ENCODE data around the gene NISCH.

NISCH gene

DNA sequence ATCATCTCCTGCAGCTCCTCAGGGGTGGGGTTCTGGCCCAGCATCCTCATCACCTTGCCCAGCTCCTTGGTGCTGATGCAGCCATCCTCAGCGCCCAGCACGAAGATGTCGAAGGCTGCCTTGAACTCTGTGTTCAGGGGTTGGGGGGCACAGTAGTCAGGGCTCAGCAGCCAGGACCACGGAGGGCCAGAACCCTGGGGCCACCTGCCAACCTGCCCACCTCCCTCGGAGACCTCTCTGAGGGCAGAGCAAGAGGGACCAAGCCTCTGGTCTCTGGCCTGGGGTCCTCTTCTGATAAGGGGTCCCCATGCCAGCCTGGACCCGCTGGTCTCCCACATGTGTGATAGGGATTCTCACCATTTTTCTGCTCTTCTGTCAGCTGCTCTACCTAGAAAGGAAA is 3.3 kb upstream of the NISCH start:
- no peak overlapping the region for H3K27ac Mint-ChIP-seq
- no peak for DNase-seq (ENCODE audit: low spot score in 2 of 2)
- H3K4me3 Mint-ChIP-seq: no peak overlapping the region
- peaks cover 34% of the 10 kb centered on the region for H3K4me1 Mint-ChIP-seq
- peaks cover 21% of the 10 kb centered on the region for H3K36me3 Mint-ChIP-seq
- ATAC-seq: no peak
- no peaks in the 10 kb centered on the region for H3K9me3 Mint-ChIP-seq

DNA sequence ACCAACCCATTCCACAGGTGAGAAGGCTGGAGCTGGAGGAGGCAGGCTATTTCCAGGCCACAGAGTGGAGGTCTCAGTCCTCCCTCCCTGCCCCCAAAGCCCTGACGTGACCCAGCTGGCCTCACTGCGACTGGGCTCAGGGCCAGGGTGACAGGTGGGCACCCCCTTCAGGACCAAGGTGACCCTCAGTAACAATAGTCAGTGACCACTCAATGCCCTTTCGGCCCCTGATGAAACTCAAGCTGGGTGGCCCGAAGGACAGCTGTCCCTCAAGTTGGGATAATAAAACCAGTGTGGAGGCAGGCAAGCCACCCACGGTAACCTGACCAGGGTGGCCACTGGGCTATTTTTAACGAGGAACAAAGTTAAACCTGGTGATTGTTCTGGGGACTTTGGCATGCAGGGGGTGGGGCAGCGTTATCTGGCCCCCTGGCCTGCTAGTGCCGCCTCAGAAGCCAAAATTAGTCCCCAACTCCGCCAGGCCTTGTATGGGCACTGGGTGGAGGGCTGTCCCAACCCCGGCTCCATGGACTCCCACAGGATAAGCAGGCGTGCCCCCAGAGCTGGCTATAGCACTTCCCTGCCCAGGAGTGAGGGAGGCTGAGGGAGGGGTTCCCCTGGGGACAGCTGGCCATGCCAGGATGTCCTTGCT is 2.7 kb upstream of the NISCH start:
- H3K4me1 Mint-ChIP-seq: peaks cover 37% of the 10 kb centered on the region
- peaks cover 26% of the 10 kb centered on the region for H3K36me3 Mint-ChIP-seq
- peak overlapping the region; percentile 99 for H3K27ac Mint-ChIP-seq
- DNase-seq (ENCODE audit: low spot score in 2 of 2) (no peak), ATAC-seq (no peak)
- no peaks in the 10 kb centered on the region for H3K9me3 Mint-ChIP-seq
- no peak overlapping the region for H3K4me3 Mint-ChIP-seq

DNA sequence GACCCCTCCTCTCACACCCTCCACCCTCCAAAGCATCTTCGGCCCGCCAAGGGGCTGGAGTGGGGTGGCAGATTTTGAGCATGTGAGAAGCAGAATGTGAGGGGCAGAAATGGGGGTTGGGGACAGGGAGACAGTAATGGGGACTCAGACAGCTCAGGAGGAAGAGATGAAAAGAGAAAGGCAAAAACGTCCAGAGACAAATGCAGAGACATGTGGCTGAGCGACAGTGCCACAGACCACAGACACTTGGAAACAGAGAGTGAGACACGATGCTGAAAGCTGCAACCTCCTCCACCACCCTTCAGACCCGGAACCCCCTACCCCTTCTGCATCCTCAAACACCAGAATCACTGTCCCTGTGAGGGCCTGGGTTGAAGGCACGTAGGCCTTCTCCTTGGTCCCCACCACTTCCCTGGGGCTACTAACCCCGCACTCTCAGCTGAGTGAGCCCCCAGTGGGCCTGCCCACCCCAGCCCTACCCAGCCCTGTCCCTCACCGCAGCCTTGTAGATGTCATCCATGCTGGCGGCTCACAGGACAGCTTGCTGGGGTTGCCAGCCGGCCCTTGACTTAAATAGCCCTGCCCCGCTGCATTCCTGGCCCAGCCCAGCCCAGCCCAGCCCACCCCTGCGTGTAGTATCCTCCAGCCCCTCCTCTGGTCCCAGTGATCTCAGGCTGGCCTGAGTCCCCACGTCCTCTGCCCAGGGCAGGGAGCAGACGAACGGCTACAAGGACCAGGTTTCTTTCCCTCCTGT is 1.7 kb upstream of the NISCH start, which contains the start of gene TNNC1:
Gene TNNC1, minus strand, starts transcription at position 546 of the 754 bp plus-strand sequence. Its CDS starts 26 bp downstream, at position 520.
- Mint-ChIP-seq H3K4me1 (peaks cover 43% of the 10 kb centered on the region), H3K4me3 (peak within 1 kb of the TSS; percentile 97), H3K27ac (peak within 1 kb of the TSS; percentile 99), H3K36me3 (peaks cover 36% of the 10 kb centered on the region), H3K9me3 (no peaks in the 10 kb centered on the region)
- DNase-seq (ENCODE audit: low spot score in 2 of 2) (no peak), ATAC-seq (no peak)

DNA sequence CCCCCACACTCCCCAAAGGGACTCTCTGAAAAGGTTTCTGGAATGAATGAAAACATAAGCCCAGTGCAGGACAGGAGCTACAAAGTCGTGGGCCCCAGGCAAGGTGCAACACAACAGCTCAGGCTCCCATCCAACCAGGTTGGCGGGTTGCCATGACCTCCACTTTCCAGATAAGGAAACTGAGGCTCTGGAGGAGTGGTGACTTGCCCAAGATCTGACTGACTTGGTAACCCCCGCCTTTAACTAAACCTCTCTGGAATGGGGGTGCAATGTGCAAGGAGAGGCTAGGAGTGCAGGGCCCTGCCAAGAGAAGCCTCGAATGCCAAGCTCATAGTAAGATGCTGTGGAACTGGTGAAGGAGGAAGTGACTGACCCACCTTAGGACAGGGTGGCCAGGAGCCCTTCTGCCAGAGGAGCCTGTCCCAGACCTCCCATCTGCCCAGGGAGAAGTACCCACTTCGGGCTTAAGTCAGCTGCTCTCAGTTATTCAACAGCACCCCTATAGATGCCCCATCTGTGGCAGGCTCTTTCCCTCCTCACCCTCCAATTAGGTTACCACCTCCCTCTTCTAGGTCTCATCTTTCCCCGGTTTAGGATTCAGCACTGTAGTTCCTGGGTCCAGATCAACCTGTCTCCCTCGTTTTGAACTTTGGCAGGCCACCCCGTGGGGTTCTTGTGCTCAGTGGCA is 1.0 kb upstream of the NISCH start:
- peak overlapping the region; percentile 97 for H3K4me3 Mint-ChIP-seq
- DNase-seq (ENCODE audit: low spot score in 2 of 2): no peak
- H3K27ac Mint-ChIP-seq: peak overlapping the region; percentile 99
- no peaks in the 10 kb centered on the region for H3K9me3 Mint-ChIP-seq
- peaks cover 43% of the 10 kb centered on the region for H3K36me3 Mint-ChIP-seq
- peaks cover 44% of the 10 kb centered on the region for H3K4me1 Mint-ChIP-seq
- ATAC-seq: no peak

DNA sequence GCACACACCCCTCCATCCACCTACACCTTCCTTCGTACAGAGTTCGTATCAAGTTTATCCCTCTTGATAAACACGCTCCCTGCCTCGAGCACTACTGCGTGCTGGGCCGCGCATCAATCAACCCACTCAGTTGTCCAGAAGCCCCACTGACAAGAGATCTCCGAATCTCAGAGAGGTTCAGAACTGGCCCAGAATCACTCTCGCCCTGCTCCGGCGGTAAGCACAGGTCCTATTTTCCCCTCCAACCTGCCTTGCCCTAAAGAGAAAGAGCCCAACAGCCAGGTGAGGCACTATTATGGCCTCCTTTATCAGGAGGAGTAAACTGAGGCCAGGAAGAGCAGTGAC is 494 bp upstream of the NISCH start:
- peak overlapping the region; percentile 97 for H3K4me3 Mint-ChIP-seq
- H3K4me1 Mint-ChIP-seq: peaks cover 44% of the 10 kb centered on the region
- no peaks in the 10 kb centered on the region for H3K9me3 Mint-ChIP-seq
- ATAC-seq (peak; percentile 8), DNase-seq (ENCODE audit: low spot score in 2 of 2) (no peak)
- H3K36me3 Mint-ChIP-seq: peaks cover 49% of the 10 kb centered on the region
- peak overlapping the region; percentile 99 for H3K27ac Mint-ChIP-seq

DNA sequence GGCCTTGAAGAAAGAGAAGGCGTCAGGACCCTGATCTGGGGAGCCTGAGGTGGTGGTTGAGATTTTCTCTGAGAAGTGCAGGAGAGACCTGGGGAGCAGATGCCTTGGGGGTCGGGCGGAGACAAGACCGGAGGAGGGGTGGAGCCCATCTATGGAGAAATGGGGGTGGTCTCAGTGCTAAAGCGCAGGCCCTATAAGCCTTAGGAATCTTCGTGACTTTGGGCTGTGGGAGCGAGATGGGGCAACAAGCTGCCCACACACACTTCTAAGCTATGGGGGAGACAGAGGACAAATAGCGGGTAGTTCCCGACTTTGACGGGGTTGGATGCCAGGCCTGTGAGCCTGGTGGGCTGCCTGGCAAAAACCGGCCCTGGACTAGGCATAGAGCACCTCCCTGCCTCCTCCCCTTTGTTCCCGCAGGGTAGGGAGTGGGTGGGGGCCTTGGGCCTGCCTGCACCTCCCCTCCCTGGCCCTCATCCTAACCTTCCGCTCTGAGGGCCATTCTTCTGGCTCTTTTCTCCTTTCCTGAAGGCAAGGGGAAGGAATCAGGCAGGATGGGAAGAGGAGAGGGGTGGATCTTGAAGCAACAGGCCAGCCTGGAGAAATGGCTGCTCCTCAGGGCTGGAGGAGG is 880 bp downstream of the NISCH start:
- Mint-ChIP-seq H3K4me1 (peaks cover 44% of the 10 kb centered on the region), H3K36me3 (peaks cover 62% of the 10 kb centered on the region), H3K27ac (peak overlapping the region; percentile 99), H3K4me3 (peak overlapping the region; percentile 97), H3K9me3 (no peaks in the 10 kb centered on the region)
- ATAC-seq (no peak), DNase-seq (ENCODE audit: low spot score in 2 of 2) (no peak)

DNA sequence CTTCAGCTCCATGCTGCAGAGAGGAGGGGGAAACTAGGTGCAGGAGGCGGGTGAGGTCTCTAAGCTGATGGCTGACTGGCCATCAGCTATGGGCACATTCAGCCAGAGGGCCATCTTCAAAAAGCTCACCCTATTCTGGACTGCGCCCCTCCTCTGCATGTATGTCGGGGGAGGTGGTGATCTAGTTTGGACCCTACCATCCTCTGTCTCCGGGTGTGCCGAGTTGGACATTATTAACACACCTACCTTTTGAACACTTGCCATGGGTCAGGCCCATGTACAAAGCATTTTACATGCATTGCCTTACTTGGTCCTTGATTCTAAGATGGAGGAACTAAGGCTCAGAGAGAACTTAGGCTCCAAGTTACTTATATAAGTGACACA is 1.4 kb downstream of the NISCH start:
- H3K36me3 Mint-ChIP-seq: peaks cover 67% of the 10 kb centered on the region

DNA sequence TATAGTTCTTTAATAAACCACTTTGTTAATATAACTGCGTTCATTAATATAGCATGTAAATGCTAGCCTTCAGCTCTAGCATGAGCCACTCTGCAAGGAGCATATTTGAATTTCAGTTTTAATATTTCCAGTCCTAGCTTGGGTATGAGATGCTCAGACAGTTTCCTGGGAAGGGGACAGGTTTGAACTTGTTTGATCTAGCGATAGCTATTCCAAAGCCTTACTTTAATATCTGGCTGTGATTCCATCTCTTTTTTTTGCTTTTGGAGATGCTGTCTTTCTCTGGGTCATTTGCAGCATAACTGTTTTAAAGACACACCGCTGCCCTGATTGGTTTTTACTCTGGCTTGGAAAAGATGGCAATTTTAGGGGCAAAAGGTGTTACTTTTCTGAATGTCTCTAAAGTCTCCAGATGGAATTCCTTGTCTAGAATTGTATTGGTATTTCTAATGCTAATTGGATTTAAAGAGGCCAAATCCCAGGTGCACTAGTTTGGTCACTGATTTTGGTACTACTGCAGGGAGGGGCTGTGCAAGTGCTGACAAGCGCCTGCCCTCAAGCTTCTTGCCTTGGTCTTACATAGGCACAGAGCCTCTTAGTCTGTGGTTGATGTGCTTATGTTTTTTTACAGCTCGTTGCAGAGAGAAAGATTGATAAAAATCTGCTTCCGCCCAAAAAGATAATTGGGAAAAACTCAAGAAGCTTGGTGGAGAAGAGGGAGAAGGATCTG is 2.8 kb downstream of the NISCH start:
- Mint-ChIP-seq H3K4me1 (peaks cover 51% of the 10 kb centered on the region), H3K4me3 (no peak overlapping the region), H3K36me3 (peaks cover 81% of the 10 kb centered on the region), H3K27ac (peak overlapping the region; percentile 99), H3K9me3 (no peaks in the 10 kb centered on the region)
- DNase-seq (ENCODE audit: low spot score in 2 of 2): no peak
- ATAC-seq: no peak

More for the DNA sequence above, 1.4 kb downstream of the NISCH start:
- ATAC-seq: no peak
- peak overlapping the region; percentile 99 for H3K27ac Mint-ChIP-seq
- no peak for DNase-seq (ENCODE audit: low spot score in 2 of 2)
- peaks cover 44% of the 10 kb centered on the region for H3K4me1 Mint-ChIP-seq
- no peaks in the 10 kb centered on the region for H3K9me3 Mint-ChIP-seq
- H3K4me3 Mint-ChIP-seq: peak overlapping the region; percentile 97

DNA sequence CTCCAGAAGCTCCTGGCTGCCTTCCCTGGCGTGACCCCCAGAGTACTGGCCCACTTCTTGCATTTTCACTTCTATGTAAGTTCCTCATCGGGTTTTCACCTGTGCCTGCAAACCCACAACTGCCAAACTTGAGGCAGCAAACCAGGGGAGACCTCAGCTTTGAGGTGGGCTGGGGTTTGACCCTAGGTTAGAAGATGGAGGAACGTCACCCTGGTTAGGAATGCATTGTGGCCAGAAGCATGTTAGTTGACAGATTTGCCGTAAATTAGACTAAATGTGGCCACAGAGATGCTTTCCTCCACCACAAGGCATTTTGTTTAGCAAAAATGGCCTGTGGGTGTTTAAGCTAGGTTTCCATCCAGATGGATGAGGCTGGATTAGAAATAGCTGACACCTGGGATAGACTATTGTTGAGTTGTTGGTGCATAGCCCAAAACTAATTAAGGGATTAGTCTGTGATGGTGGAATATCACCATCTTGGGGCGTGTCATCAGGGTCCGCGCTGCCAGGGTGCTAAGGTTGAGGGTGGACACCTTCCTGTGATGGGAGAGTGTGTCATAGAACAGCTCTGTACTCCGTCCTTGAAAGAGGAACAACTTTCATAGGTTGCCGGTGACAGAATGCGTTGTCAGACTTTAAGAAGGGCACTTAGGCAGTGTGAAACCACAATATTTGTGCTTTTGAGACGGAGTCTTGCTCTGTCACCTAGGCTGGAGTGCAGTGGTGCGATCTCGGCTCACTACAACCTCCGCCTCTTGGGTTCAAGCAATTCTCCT is 3.6 kb downstream of the NISCH start:
- H3K4me1 Mint-ChIP-seq: peaks cover 48% of the 10 kb centered on the region
- no peak for DNase-seq (ENCODE audit: low spot score in 2 of 2)
- peaks cover 89% of the 10 kb centered on the region for H3K36me3 Mint-ChIP-seq
- H3K27ac Mint-ChIP-seq: no peak overlapping the region
- H3K9me3 Mint-ChIP-seq: no peaks in the 10 kb centered on the region
- H3K4me3 Mint-ChIP-seq: no peak overlapping the region
- peak; percentile 37 for ATAC-seq

DNA sequence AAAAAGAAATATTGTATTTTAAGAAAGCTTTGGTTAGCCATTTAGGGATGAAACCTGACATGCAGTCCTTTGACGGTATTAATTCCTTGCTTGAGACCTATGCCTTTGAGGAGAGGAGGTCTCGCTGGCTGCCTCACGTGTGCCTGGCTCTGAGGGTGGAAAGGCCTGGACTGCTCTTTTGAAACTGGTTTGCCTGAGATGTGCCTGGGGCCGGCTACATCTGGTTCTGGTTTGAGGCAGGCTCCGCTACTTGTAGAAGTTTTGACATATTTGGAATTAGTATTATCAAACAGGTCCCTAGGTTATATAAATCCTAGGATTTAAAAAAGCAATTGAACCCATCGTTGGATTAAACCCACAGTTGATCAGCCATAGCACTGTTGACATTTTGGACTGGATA is 6.5 kb downstream of the NISCH start:
- no peak overlapping the region for H3K4me3 Mint-ChIP-seq
- DNase-seq (ENCODE audit: low spot score in 2 of 2) (no peak), ATAC-seq (no peak)
- H3K9me3 Mint-ChIP-seq: no peaks in the 10 kb centered on the region
- peak overlapping the region; percentile 23 for H3K27ac Mint-ChIP-seq
- peaks cover 100% of the 10 kb centered on the region for H3K36me3 Mint-ChIP-seq
- peaks cover 23% of the 10 kb centered on the region for H3K4me1 Mint-ChIP-seq

DNA sequence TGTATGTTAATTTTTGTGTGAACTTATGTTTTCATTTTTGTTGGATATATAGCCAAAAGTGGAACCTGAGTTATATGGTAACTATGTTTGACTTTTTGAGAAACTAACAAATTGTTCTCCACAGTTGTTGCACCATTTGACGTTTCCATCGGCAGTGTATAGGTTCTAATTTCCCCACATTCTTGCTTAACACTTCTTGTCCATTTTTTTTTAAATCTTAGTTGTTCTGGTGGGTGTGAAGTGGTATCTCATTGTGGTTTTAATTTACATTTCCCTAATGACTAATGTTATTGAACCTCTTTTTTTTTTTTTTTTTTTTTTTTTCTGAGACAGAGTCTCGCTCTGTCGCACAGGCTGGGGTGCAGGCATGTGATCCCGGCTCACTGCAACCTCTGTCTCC is 8.0 kb downstream of the NISCH start:
- peak; percentile 42 for ATAC-seq
- Mint-ChIP-seq H3K9me3 (no peaks in the 10 kb centered on the region), H3K4me1 (peaks cover 12% of the 10 kb centered on the region), H3K36me3 (peaks cover 96% of the 10 kb centered on the region), H3K4me3 (no peak overlapping the region), H3K27ac (peak overlapping the region; percentile 19)
- no peak for DNase-seq (ENCODE audit: low spot score in 2 of 2)

DNA sequence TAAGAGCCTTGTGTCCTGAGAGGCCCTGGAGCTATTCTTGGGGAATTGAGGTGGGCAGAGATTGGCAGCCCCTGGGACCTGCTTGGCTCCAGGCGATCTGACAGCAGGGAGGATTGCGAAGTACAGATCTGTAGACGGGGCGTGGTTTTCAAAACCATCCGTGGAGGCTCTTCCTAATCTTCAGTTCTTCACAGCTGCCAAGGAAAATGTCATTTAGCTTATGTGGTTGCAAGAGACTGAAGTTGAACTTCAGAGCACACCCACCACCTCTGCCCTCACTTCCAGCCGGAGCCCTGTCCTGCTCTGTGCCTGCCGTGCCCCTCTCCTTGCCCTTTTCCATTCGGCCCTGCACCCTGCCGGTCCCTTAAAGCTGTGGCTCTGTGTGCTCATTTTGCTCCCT is 12.9 kb downstream of the NISCH start:
- DNase-seq (ENCODE audit: low spot score in 2 of 2) (no peak), ATAC-seq (no peak)
- no peaks in the 10 kb centered on the region for H3K4me1 Mint-ChIP-seq
- H3K36me3 Mint-ChIP-seq: peaks cover 82% of the 10 kb centered on the region
- no peaks in the 10 kb centered on the region for H3K9me3 Mint-ChIP-seq
- peak overlapping the region; percentile 9 for H3K27ac Mint-ChIP-seq
- H3K4me3 Mint-ChIP-seq: no peak overlapping the region

DNA sequence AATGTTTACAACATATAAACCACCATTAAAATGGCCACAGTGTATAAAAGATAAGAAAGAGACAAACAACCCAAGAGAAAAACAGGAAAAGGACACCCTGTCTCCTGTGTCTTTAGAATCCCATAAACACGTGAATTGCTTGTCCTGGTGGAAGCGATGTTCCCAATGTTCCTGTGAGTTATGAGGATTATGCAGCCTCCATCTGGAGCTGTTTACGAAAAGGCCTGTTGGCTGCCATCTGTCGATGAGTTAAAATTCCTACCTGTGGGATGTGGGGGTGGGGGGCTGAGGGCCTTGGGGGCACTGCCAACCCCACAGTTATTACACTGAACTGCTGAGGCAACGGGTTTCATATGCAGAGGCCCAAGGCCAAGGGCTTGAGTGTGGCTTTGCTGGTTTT is 13.6 kb downstream of the NISCH start:
- H3K36me3 Mint-ChIP-seq: peaks cover 82% of the 10 kb centered on the region
- H3K27ac Mint-ChIP-seq: peak overlapping the region; percentile 9
- ATAC-seq (no peak), DNase-seq (ENCODE audit: low spot score in 2 of 2) (no peak)
- no peaks in the 10 kb centered on the region for H3K9me3 Mint-ChIP-seq
- H3K4me1 Mint-ChIP-seq: no peaks in the 10 kb centered on the region
- no peak overlapping the region for H3K4me3 Mint-ChIP-seq

DNA sequence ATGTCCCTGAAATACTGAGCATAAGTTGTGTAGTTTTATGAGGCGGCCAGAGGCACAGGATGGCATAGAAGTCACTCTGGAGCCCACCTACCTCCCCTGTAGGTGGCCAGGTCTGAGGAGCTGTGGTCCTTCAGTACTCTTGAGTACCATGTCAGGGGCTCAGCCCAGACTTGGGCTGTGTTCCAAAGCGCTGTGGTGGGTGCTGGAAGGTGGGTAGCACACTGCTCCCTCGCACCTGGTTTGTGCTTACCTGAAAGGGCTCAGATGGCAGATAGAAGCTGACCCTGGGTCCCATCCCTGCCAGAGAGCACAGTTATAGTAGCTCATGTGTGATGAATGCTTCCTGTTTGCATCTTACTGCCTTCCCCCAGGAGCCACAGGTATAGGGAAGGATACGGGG is 15.5 kb downstream of the NISCH start:
- Mint-ChIP-seq H3K36me3 (peaks cover 82% of the 10 kb centered on the region), H3K9me3 (no peaks in the 10 kb centered on the region), H3K27ac (no peak overlapping the region), H3K4me1 (no peaks in the 10 kb centered on the region), H3K4me3 (no peak overlapping the region)
- ATAC-seq (no peak), DNase-seq (ENCODE audit: low spot score in 2 of 2) (no peak)

Measured in stimulated activated effector memory CD8-positive, alpha-beta T cell treated with anti-CD3 and anti-CD28 coated beads, Interleukin-12 subunit alpha, Interleukin-12 subunit beta, amount 100 ng/mL, for 72 hours (primary cell).